AG10803 (cell line): Measurements from ENCODE around the gene SPEM1.
A peak's percentile ranks its signal among the peaks of the same experiment; 100 is the strongest.

Source experiments
- DNase-seq: peaks from one replicate; pipeline ENCODE4 v3.0.0; 2010; ENCODE audit warnings: low read depth
- H3K4me3 ChIP-seq: 2 replicates; pipeline ENCODE4 v1.5.1; 2011; ENCODE audit warnings: mild to moderate bottlenecking, low read length, control low read depth
- TF ChIP-seq, protein P1 (sequence below): conservative IDR thresholded peaks from 2 replicates; pipeline ENCODE4 v1.5.1; 2011; ENCODE audit warnings: mild to moderate bottlenecking, low read length, control low read depth, inconsistent platforms

Gene SPEM1

DNA sequence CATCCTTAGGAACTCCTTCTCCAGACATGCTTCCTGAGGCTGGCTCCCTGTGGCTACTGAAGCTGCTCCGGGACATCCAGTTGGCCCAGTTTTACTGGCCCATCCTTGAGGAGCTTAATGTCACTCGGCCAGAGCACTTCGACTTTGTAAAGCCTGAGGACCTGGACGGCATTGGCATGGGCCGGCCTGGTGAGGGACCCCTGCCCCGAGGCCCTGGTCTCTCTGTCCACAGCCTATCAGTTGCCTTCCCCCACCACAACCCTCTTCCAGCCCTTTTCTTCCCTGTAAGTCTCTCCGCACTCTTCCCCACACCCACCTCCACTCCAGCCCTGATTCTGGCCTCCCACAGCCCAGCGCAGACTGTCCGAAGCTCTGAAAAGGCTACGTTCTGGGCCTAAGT is 37.2 kb upstream of the SPEM1 start:
- no peak overlapping the region for H3K4me3 ChIP-seq
- TF ChIP-seq, protein P1, sequence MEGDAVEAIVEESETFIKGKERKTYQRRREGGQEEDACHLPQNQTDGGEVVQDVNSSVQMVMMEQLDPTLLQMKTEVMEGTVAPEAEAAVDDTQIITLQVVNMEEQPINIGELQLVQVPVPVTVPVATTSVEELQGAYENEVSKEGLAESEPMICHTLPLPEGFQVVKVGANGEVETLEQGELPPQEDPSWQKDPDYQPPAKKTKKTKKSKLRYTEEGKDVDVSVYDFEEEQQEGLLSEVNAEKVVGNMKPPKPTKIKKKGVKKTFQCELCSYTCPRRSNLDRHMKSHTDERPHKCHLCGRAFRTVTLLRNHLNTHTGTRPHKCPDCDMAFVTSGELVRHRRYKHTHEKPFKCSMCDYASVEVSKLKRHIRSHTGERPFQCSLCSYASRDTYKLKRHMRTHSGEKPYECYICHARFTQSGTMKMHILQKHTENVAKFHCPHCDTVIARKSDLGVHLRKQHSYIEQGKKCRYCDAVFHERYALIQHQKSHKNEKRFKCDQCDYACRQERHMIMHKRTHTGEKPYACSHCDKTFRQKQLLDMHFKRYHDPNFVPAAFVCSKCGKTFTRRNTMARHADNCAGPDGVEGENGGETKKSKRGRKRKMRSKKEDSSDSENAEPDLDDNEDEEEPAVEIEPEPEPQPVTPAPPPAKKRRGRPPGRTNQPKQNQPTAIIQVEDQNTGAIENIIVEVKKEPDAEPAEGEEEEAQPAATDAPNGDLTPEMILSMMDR = no peak
- no peak for DNase-seq

DNA sequence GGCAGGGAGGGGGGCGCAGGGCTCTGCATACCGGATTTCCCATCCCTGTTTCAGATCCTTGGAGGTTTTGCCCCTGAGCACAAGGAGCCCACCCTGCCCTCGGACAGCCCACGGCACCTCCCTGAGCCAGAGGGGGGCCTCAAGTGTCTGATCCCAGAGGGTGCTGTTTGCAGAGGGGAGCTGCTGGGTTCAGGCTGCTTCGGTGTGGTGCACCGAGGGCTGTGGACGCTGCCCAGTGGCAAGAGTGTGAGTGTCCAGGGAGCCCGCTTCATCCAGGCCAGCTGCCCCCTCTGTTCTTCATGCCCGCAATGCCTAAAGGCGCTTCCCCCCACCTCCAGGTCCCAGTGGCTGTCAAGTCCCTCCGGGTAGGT is 36.8 kb upstream of the SPEM1 start:
- no peak overlapping the region for H3K4me3 ChIP-seq
- DNase-seq = no peak
- TF ChIP-seq, protein P1 = no peak

DNA sequence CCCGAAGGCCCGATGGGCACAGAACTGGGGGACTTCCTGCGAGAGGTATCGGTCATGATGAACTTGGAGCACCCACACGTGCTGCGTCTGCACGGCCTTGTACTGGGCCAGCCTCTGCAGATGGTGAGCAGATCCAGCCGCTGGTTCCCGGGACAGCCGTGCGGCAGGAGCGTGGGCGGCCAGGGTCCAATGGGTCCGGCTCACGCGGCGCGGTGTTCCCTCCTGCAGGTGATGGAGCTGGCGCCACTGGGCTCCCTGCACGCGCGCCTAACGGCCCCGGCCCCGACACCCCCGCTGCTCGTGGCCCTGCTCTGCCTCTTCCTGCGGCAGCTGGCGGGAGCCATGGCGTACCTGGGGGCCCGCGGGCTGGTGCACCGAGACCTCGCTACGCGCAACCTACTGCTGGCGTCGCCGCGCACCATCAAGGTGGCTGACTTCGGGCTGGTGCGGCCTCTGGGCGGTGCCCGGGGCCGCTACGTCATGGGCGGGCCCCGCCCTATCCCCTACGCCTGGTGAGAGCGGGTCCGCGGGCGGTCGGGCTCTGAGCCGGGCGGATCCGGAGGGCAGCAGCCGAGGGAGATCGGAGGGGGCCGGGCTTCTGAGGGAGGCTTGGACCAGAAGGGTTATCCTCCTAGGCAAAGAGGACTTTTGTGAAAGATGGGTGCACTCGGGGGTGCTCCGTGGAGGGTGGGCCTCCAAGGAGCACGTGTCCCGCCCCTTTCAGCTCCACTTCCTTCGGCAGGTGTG is 36.2 kb upstream of the SPEM1 start:
- H3K4me3 ChIP-seq = peak overlapping the region; percentile 27
- TF ChIP-seq, protein P1 = no peak
- no peak for DNase-seq

DNA sequence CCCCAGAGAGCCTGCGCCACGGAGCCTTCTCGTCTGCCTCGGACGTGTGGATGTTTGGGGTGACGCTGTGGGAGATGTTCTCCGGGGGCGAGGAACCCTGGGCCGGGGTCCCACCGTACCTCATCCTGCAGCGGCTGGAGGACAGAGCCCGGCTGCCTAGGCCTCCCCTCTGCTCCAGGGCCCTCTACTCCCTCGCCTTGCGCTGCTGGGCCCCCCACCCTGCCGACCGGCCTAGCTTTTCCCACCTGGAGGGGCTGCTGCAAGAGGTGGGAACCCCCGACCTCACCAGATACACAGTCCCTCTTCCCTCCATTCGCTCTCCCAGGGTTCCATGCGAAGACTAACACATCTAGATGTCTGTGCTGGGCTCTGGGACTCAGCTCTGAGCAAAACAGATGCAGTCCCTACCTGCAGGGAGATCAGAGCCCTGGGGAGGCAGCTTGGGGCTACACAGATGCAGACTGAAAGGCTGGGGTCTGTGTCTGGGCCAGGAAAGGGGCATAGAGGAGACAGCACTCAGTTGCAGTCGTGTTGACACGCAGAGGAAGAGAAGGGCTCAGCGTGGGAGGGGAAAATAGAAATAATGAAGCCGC is 35.5 kb upstream of the SPEM1 start:
- no peak overlapping the region for H3K4me3 ChIP-seq
- DNase-seq = no peak
- TF ChIP-seq, protein P1 = no peak

DNA sequence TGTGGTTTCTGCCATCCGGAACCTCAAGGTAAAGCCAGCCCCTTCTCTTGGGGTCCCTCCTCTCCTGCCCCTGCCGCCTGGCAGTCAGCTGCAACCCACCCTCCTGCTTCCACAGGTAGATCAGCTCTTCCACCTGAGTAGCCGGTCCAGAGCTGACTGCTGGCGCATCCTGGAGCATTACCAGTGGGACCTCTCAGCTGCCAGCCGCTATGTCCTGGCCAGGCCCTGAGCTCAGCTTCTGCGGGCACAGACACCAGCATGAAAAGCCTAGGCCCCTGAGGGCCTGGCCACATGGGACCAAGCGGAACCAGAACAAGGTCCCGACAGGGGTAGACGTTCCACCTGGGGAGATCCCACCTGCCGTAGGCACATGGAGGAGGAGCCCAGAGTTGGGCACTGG is 31.3 kb upstream of the SPEM1 start:
- TF ChIP-seq, protein P1 = no peak
- H3K4me3 ChIP-seq = no peak overlapping the region
- DNase-seq = no peak

DNA sequence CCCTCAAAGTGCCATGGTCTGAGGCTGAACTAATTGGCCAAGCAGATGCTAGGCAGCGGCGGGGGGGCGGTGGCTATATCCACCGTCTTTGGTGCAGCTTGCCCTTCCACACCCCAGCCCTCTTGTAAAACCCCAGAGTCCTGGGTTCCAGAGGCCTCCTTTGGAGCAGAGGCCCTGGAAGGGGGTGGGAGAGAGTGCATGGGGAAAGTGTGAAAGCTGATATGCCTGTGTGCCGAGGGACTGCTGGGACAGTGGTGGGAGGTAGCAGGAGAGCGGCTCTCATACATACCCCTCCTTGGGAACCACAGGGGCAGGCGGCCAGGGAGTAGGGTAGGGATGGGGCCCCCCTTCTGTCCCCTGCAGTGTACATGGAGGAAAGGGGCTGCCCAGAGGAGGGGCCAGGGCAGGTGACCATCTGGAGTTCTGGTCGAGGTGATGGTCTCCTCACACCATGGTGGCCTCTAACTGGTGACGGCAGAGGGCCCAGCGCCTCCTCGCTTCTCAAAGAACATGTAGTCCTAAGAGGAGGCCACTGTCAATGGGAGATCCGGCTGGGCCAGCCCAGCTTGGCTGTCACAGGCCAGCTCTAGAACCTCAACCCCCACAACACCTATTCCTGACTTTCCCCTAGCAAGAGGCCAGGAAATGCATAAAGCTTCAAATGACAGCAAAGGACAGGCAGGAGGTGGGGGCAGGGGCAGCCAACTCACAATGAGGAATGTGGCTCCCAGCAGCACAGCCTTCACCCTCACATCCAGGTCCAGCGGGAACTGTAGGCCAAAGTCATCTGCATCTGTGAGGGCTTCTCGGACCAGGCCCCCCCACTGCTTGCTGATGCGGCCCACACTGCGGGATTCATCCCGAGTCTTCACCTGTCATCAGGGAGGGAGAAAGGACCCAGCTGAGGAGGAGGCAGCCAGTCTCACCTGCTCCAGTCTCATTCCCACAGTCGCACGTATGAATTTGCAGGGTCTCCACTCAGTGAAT is 29.9 kb upstream of the SPEM1 start:
- DNase-seq = no peak
- TF ChIP-seq, protein P1 = no peak
- no peak overlapping the region for H3K4me3 ChIP-seq
